ENCODE data around the gene TBC1D1. TPM values are rescaled to one million over a fixed set of nuclear protein-coding genes. Genes with fewer than 3 reads are reported as not detected.

TBC1D1 gene
- polyA plus RNA-seq, 1 donor (not counting 4 experiments of a cell fraction or from before 2014, with no cell fraction given) = 32.5 TPM

DNA sequence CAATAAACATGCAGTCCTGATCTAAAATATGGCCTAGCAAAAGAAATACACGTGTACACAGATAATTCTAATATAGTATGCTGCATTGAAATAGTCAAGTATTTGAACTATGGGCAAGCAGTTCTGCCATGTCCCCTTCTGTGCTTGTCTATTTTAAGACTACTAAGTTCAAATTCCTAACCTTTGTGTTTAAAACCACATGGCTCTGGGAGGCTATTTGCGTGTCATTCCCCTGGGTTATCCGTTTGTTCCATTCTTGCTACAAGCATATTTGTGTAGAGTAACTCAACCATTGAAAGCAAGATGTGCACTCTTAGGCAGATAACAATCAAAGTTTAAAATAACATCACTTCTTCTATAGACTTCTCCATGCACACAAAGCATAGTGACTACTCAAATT, 25.4 kb upstream of the TBC1D1 start:
- H3K9ac ChIP-seq (ENCODE audit: control insufficient read depth, extremely low read depth, insufficient read depth, low read length) = no peak overlapping the region
- dilution Hi-C loops (cut with MboI; ENCODE audit: extremely low pct_ligation_motif_present, low sequenced_read_pairs) = no loop called here
- no peaks in the 10 kb centered on the region for H3K9me1 ChIP-seq (ENCODE audit: control insufficient read depth, extremely low read depth, insufficient read depth, low read length)
- H3K4me1 ChIP-seq (ENCODE audit: control insufficient read depth, extremely low read depth, insufficient read depth, low read length) = no peaks in the 10 kb centered on the region
- no peak overlapping the region for H3K27ac ChIP-seq (ENCODE audit: control insufficient read depth, insufficient read depth, low read length)
- H3K36me3 ChIP-seq (ENCODE audit: control insufficient read depth in 2 of 2, extremely low read depth in 1 of 2, insufficient read depth in 2 of 2, low read length in 2 of 2) = peaks cover 1 to 4% of the 10 kb centered on the region in 2 experiments
- H3K4me2 ChIP-seq (ENCODE audit: control insufficient read depth, extremely low read depth, insufficient read depth, low read depth, low read length) = no peak overlapping the region
- no peak for FAIRE-seq
- no peak overlapping the region for H2AFZ ChIP-seq (ENCODE audit: control insufficient read depth, low read length)
- no peak overlapping the region for H3K4me3 ChIP-seq (ENCODE audit: control insufficient read depth in 2 of 3, extremely low read depth in 1 of 3, insufficient read depth in 2 of 3, low read depth in 1 of 3, low read length in 3 of 3)
- no peaks in the 10 kb centered on the region for H4K20me1 ChIP-seq (ENCODE audit: control insufficient read depth, extremely low read depth, insufficient read depth, low read length)
- no peaks in the 10 kb centered on the region for H3K79me2 ChIP-seq (ENCODE audit: control insufficient read depth, insufficient read depth, low read length)
- no peaks in the 10 kb centered on the region for H3K9me3 ChIP-seq (ENCODE audit: control insufficient read depth, low read depth, low read length)
- no peaks in the 10 kb centered on the region for H3K27me3 ChIP-seq (ENCODE audit: control insufficient read depth, extremely low read depth, insufficient read depth, low read length)
- no peak for DNase-seq (ENCODE audit: low read depth, low spot score)
- TF ChIP-seq, protein P1, sequence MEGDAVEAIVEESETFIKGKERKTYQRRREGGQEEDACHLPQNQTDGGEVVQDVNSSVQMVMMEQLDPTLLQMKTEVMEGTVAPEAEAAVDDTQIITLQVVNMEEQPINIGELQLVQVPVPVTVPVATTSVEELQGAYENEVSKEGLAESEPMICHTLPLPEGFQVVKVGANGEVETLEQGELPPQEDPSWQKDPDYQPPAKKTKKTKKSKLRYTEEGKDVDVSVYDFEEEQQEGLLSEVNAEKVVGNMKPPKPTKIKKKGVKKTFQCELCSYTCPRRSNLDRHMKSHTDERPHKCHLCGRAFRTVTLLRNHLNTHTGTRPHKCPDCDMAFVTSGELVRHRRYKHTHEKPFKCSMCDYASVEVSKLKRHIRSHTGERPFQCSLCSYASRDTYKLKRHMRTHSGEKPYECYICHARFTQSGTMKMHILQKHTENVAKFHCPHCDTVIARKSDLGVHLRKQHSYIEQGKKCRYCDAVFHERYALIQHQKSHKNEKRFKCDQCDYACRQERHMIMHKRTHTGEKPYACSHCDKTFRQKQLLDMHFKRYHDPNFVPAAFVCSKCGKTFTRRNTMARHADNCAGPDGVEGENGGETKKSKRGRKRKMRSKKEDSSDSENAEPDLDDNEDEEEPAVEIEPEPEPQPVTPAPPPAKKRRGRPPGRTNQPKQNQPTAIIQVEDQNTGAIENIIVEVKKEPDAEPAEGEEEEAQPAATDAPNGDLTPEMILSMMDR (optimal IDR thresholded peaks at IDR 0.05 in 1 of 3, IDR thresholded peaks at IDR 0.05 in 1 of 3, conservative IDR thresholded peaks at IDR 0.05 in 1 of 3; ENCODE audit: extremely low read depth in 1 of 3, insufficient read depth in 2 of 3, low read length in 3 of 3) = no peak
- no peak for TF ChIP-seq EZH2 (IDR thresholded peaks at IDR 0.05; ENCODE audit: low read length)

DNA sequence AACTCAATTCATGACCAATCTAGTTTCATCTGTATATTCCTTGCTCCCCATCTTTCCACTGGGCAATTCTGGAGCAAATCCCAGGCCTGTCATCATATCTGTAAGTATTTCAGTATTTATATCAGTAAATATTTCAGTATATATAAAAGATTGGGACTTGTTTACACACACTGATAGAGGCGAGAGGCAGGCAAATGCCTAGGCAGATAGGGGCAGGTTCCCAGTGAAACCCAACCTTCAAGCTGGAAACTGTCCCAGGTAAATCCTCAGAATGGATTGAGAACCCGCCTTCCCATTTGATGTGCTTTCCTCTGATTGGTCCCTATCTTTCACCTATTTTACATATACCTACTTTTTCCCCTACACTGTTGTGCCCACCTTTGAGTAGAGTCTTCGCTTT, 23.8 kb upstream of the TBC1D1 start:
- no peak overlapping the region for H3K4me3 ChIP-seq (ENCODE audit: control insufficient read depth in 2 of 3, extremely low read depth in 1 of 3, insufficient read depth in 2 of 3, low read depth in 1 of 3, low read length in 3 of 3)

More for the DNA sequence above, 23.8 kb upstream of the TBC1D1 start:
- Histone ChIP-seq H3K27me3 (ENCODE audit: control insufficient read depth, extremely low read depth, insufficient read depth, low read length) (no peaks in the 10 kb centered on the region), H3K79me2 (ENCODE audit: control insufficient read depth, insufficient read depth, low read length) (no peaks in the 10 kb centered on the region), H3K9ac (ENCODE audit: control insufficient read depth, extremely low read depth, insufficient read depth, low read length) (no peak overlapping the region), H3K9me3 (ENCODE audit: control insufficient read depth, low read depth, low read length) (no peaks in the 10 kb centered on the region), H3K9me1 (ENCODE audit: control insufficient read depth, extremely low read depth, insufficient read depth, low read length) (no peaks in the 10 kb centered on the region), H3K4me2 (ENCODE audit: control insufficient read depth, extremely low read depth, insufficient read depth, low read depth, low read length) (no peak overlapping the region), H3K4me1 (ENCODE audit: control insufficient read depth, extremely low read depth, insufficient read depth, low read length) (no peaks in the 10 kb centered on the region), H3K27ac (ENCODE audit: control insufficient read depth, insufficient read depth, low read length) (no peak overlapping the region), H2AFZ (ENCODE audit: control insufficient read depth, low read length) (no peak overlapping the region), H3K36me3 (ENCODE audit: control insufficient read depth in 2 of 2, extremely low read depth in 1 of 2, insufficient read depth in 2 of 2, low read length in 2 of 2) (peaks cover 0 to 1% of the 10 kb centered on the region in 2 experiments), H4K20me1 (ENCODE audit: control insufficient read depth, extremely low read depth, insufficient read depth, low read length) (no peaks in the 10 kb centered on the region)
- dilution Hi-C loops (cut with MboI; ENCODE audit: extremely low pct_ligation_motif_present, low sequenced_read_pairs) = no loop called here
- FAIRE-seq = no peak
- DNase-seq (ENCODE audit: low read depth, low spot score) = no peak
- TF ChIP-seq, protein P1 (optimal IDR thresholded peaks at IDR 0.05 in 1 of 3, IDR thresholded peaks at IDR 0.05 in 1 of 3, conservative IDR thresholded peaks at IDR 0.05 in 1 of 3; ENCODE audit: extremely low read depth in 1 of 3, insufficient read depth in 2 of 3, low read length in 3 of 3) = no peak
- TF ChIP-seq EZH2 (IDR thresholded peaks at IDR 0.05; ENCODE audit: low read length) = no peak

All from keratinocyte (primary cell).